ENCODE measurements around the gene OSBPL3. TPM values are rescaled to one million over a fixed set of nuclear protein-coding genes. Genes with fewer than 3 reads are reported as not detected.

OSBPL3 gene
- total and polyA plus RNA-seq, 2 donors (not counting 3 experiments of a cell fraction or from before 2014, with no cell fraction given) = 7.5 to 27.1 TPM

GRCh38 chr7:24819916-24820689, 159.9 kb downstream of the OSBPL3 start:
- Histone ChIP-seq H3K9me3 (replicated peaks; ENCODE audit: control insufficient read depth, insufficient read depth, low read length) (no peaks in the 10 kb centered on the region), H3K4me1 (ENCODE audit: control insufficient read depth, extremely low read depth, insufficient read depth, low read length) (peaks cover 15% of the 10 kb centered on the region), H3K4me2 (ENCODE audit: insufficient read depth, low read length) (peak overlapping the region; percentile 7), H2AFZ (ENCODE audit: low read depth, low read length) (no peak overlapping the region), H4K20me1 (replicated peaks; ENCODE audit: control insufficient read depth, extremely low read depth, insufficient read depth, low read length) (no peaks in the 10 kb centered on the region), H3K9me1 (replicated peaks; ENCODE audit: control insufficient read depth, extremely low read depth, insufficient read depth, low read length) (no peaks in the 10 kb centered on the region), H3K27ac (ENCODE audit: insufficient read depth, low read depth, low read length) (peak overlapping the region; percentile 86), H3K36me3 (ENCODE audit: control insufficient read depth in 2 of 2, extremely low read depth in 1 of 2, insufficient read depth in 2 of 2, low read length in 2 of 2) (peaks cover 0 to 2% of the 10 kb centered on the region in 2 experiments), H3K79me2 (ENCODE audit: control insufficient read depth, insufficient read depth, low read length) (no peaks in the 10 kb centered on the region), H3K9ac (replicated peaks; ENCODE audit: extremely low read depth, insufficient read depth, low read length) (no peak overlapping the region), H3K4me3 (replicated peaks in 1 of 3; ENCODE audit: insufficient read depth in 1 of 3, low read depth in 1 of 3, low read length in 3 of 3) (no peak overlapping the region), H3K27me3 (ENCODE audit: control insufficient read depth in 2 of 2, insufficient read depth in 2 of 2, low read length in 2 of 2) (no peaks in the 10 kb centered on the region)
- ChIA-PET CTCF (interaction anchor here (0.9 to 4.6 kb wide), 30 partner anchors 8 to 279 kb away, joined by 3 to 105 read pairs (median 7); partner anchors contain the start of gene OSBPL3), POLR2A (no interaction called here)
- peak; percentile 85 for DNase-seq (ENCODE audit: low read depth, low spot score)
- dilution Hi-C loops (cut with MboI; ENCODE audit: extremely low pct_ligation_motif_present, low sequenced_read_pairs) (no loop called here), intact Hi-C loops (cut with micrococcal nuclease) (loop anchor here (1.0 to 2.0 kb wide), 7 partner anchors 8 to 274 kb away; partner anchors contain the start of gene OSBPL3)
- FAIRE-seq = peak; percentile 90
- no TSS peak for BruUV-seq (replicated peaks)
- TF ChIP-seq CTCF (IDR thresholded peaks at IDR 0.05; ENCODE audit: extremely low read depth in 1 of 2, insufficient read depth in 1 of 2, low read depth in 1 of 2, low read length in 2 of 2) (peak; percentile 80 to 83), FOS (IDR thresholded peaks at IDR 0.05; ENCODE audit: borderline replicate concordance, insufficient read depth, low read length) (no peak), POLR2AphosphoS5 (IDR thresholded peaks at IDR 0.05; ENCODE audit: insufficient read depth, low read depth, low read length) (no peak)

GRCh38 chr7:24817339-24817738, 162.6 kb downstream of the OSBPL3 start:
- no peak overlapping the region for H3K4me3 ChIP-seq (replicated peaks in 1 of 3; ENCODE audit: insufficient read depth in 1 of 3, low read depth in 1 of 3, low read length in 3 of 3)
- BruUV-seq (replicated peaks) = no TSS peak
- H3K79me2 ChIP-seq (ENCODE audit: control insufficient read depth, insufficient read depth, low read length) = no peaks in the 10 kb centered on the region
- H3K9me3 ChIP-seq (replicated peaks; ENCODE audit: control insufficient read depth, insufficient read depth, low read length) = no peaks in the 10 kb centered on the region
- peaks cover 15% of the 10 kb centered on the region for H3K4me1 ChIP-seq (ENCODE audit: control insufficient read depth, extremely low read depth, insufficient read depth, low read length)
- H4K20me1 ChIP-seq (replicated peaks; ENCODE audit: control insufficient read depth, extremely low read depth, insufficient read depth, low read length) = no peaks in the 10 kb centered on the region
- ChIA-PET CTCF (interaction anchor here (0.7 to 4.9 kb wide), 2 partner anchors 166 to 276 kb away, joined by 3 to 36 read pairs; no protein-coding TSS in a partner anchor), POLR2A (no interaction called here)
- no peak overlapping the region for H2AFZ ChIP-seq (ENCODE audit: low read depth, low read length)
- no peaks in the 10 kb centered on the region for H3K9me1 ChIP-seq (replicated peaks; ENCODE audit: control insufficient read depth, extremely low read depth, insufficient read depth, low read length)
- DNase-seq (ENCODE audit: low read depth, low spot score) (no peak), FAIRE-seq (no peak)
- no peak overlapping the region for H3K27ac ChIP-seq (ENCODE audit: insufficient read depth, low read depth, low read length)
- TF ChIP-seq FOS (IDR thresholded peaks at IDR 0.05; ENCODE audit: borderline replicate concordance, insufficient read depth, low read length) (no peak), GATA2 (IDR thresholded peaks at IDR 0.05; ENCODE audit: insufficient read depth, insufficient read length, low read depth, low read length) (no peak), JUN (IDR thresholded peaks at IDR 0.05; ENCODE audit: borderline replicate concordance, insufficient read depth, insufficient read length, low read depth) (no peak), CTCF (IDR thresholded peaks at IDR 0.05; ENCODE audit: extremely low read depth in 1 of 2, insufficient read depth in 1 of 2, low read depth in 1 of 2, low read length in 2 of 2) (no peak), POLR2A (IDR thresholded peaks at IDR 0.05; ENCODE audit: low read depth, low read length) (no peak), EZH2 (IDR thresholded peaks at IDR 0.05; ENCODE audit: borderline replicate concordance, low read depth, low read length, severe bottlenecking) (no peak), POLR2AphosphoS5 (IDR thresholded peaks at IDR 0.05; ENCODE audit: insufficient read depth, low read depth, low read length) (no peak), MYC (IDR thresholded peaks at IDR 0.05; ENCODE audit: low read depth, low read length) (no peak)
- TF ChIP-seq, protein P1, sequence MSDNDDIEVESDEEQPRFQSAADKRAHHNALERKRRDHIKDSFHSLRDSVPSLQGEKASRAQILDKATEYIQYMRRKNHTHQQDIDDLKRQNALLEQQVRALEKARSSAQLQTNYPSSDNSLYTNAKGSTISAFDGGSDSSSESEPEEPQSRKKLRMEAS (IDR thresholded peaks at IDR 0.05; ENCODE audit: insufficient read depth, insufficient read length) = no peak
- peaks cover 0 to 2% of the 10 kb centered on the region in 2 experiments for H3K36me3 ChIP-seq (ENCODE audit: control insufficient read depth in 2 of 2, extremely low read depth in 1 of 2, insufficient read depth in 2 of 2, low read length in 2 of 2)
- intact Hi-C loops (cut with micrococcal nuclease) = no loop called here
- H3K9ac ChIP-seq (replicated peaks; ENCODE audit: extremely low read depth, insufficient read depth, low read length) = no peak overlapping the region
- no peak overlapping the region for H3K4me2 ChIP-seq (ENCODE audit: insufficient read depth, low read length)
- dilution Hi-C loops (cut with MboI; ENCODE audit: extremely low pct_ligation_motif_present, low sequenced_read_pairs) = no loop called here
- no peaks in the 10 kb centered on the region for H3K27me3 ChIP-seq (ENCODE audit: control insufficient read depth in 2 of 2, insufficient read depth in 2 of 2, low read length in 2 of 2)

Data from endothelial cell of umbilical vein (primary cell).